Ishikawa (cell line): ENCODE data around the gene MINDY1.

Experiments used
- CEBPB ChIP-seq: IDR thresholded peaks from 2 replicates; pipeline ENCODE4 v1.6.1; 2012
- CREB1 ChIP-seq: IDR thresholded peaks from 2 replicates; pipeline ENCODE4 v1.6.1; 2012; ENCODE audit warnings: low read depth
- EGR1 ChIP-seq: IDR thresholded peaks from 2 replicates; pipeline ENCODE4 v1.6.1; 2012
- EP300 ChIP-seq: IDR thresholded peaks from 2 replicates; pipeline ENCODE4 v1.6.1; 2012; ENCODE audit warnings: borderline replicate concordance
- FOXM1 ChIP-seq: IDR thresholded peaks from 2 replicates; pipeline ENCODE4 v1.6.1; 2012; ENCODE audit warnings: low read depth, borderline replicate concordance
- MAX ChIP-seq: IDR thresholded peaks from 2 replicates; pipeline ENCODE4 v1.6.1; 2012
- NFIC ChIP-seq: IDR thresholded peaks from 2 replicates; pipeline ENCODE4 v1.6.1; 2012
- RAD21 ChIP-seq: IDR thresholded peaks from 2 replicates; pipeline ENCODE4 v1.6.1; 2012; ENCODE audit warnings: low read depth
- REST ChIP-seq: IDR thresholded peaks from 2 replicates; pipeline ENCODE4 v1.6.1; 2012; ENCODE audit warnings: low read depth, mild to moderate bottlenecking
- TAF1 ChIP-seq: IDR thresholded peaks from 2 replicates; pipeline ENCODE4 v1.6.1; 2012; ENCODE audit warnings: low read depth, mild to moderate bottlenecking
- TCF12 ChIP-seq: IDR thresholded peaks from 2 replicates; pipeline ENCODE4 v1.6.1; 2012; ENCODE audit warnings: low read depth
- TEAD4 ChIP-seq: IDR thresholded peaks from 2 replicates; pipeline ENCODE4 v1.6.1; 2012
- YY1 ChIP-seq: IDR thresholded peaks from 2 replicates; pipeline ENCODE4 v1.6.1; 2012; ENCODE audit warnings: low read depth
- ZBTB7A ChIP-seq: IDR thresholded peaks from 2 replicates; pipeline ENCODE4 v1.6.1; 2012; ENCODE audit warnings: low read depth
- TF ChIP-seq, protein P1 (sequence below): IDR thresholded peaks from 2 replicates; pipeline ENCODE4 v1.6.1; 2012

MINDY1 gene

DNA sequence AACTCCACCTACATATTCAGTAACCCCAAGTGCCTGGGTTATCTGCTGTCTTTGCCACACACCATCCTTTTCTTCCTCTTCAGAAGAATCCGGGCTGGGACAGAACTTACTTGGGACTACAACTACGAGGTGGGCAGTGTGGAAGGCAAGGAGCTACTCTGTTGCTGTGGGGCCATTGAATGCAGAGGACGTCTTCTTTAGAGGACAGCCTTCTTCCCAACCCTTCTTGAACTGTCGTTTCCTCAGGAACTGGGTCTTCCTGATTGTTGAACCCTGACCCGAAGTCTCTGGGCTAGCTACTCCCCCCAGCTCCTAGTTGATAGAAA is 42.6 kb downstream of the MINDY1 start:
- TF ChIP-seq CREB1: no peak
- no peak for TF ChIP-seq REST
- no peak for TF ChIP-seq RAD21
- TF ChIP-seq MAX: no peak
- no peak for TF ChIP-seq TAF1
- TF ChIP-seq, protein P1, sequence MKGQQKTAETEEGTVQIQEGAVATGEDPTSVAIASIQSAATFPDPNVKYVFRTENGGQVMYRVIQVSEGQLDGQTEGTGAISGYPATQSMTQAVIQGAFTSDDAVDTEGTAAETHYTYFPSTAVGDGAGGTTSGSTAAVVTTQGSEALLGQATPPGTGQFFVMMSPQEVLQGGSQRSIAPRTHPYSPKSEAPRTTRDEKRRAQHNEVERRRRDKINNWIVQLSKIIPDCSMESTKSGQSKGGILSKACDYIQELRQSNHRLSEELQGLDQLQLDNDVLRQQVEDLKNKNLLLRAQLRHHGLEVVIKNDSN: no peak
- TF ChIP-seq CEBPB: no peak
- TF ChIP-seq EGR1: no peak

DNA sequence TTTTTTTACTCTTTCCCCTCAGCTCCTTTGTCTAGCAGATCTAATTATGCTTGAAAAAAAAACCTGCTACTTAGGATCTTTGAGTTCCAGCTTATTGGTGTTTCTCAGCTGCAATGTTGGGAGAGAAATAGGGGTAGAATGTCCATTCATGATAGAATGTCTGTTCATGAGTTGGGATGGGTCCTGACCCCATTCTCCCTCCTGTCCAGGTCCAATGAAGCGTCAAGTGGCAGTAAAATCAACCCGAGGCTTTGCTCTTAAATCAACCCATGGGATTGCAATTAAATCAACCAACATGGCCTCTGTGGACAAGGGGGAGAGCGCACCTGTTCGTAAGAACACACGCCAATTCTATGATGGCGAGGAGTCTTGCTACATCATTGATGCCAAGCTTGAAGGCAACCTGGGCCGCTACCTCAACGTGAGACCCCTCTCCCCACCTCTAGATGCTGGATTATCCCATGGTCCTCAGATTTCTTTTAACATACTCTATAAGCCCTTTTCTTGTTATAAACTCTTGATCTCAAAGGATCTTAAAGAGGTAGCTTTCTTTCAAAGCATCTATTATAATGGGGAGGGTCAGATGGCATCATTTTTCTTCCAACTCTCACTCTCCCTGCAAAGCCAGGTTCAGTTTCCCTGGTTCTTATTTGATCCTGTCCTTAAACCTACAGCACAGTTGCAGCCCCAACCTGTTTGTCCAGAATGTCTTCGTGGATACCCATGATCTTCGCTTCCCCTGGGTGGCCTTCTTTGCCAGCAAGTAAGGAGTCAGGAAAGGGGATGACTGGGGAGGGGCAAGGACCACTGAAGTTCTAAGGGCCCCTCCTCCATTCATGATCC is 43.2 kb downstream of the MINDY1 start:
- TF ChIP-seq YY1 (no peak), MAX (no peak), CEBPB (no peak), RAD21 (no peak), CREB1 (no peak), EGR1 (no peak), EP300 (no peak), TCF12 (no peak)

- TF ChIP-seq TAF1: no peak
- no peak for TF ChIP-seq TEAD4
- TF ChIP-seq, protein P1: no peak
- TF ChIP-seq MAX: no peak
- TF ChIP-seq EGR1: no peak
- TF ChIP-seq RAD21: no peak
- no peak for TF ChIP-seq REST
Measured at GRCh38 chr1:150961756-150962155, 44.9 kb downstream of the MINDY1 start.

DNA sequence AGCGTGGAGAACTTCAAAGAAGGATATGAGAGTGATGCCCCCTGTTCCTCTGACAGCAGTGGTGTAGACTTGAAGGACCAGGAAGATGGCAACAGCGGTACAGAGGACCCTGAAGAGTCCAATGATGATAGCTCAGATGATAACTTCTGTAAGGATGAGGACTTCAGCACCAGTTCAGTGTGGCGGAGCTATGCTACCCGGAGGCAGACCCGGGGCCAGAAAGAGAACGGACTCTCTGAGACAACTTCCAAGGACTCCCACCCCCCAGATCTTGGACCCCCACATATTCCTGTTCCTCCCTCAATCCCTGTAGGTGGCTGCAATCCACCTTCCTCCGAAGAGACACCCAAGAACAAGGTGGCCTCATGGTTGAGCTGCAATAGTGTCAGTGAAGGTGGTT is 46.1 kb downstream of the MINDY1 start:
- TF ChIP-seq EP300 (no peak), YY1 (no peak), TCF12 (no peak), CEBPB (no peak), MAX (no peak), TEAD4 (no peak), NFIC (no peak), FOXM1 (no peak), CREB1 (no peak), EGR1 (no peak), TAF1 (no peak), RAD21 (no peak), ZBTB7A (no peak), REST (no peak)
- TF ChIP-seq, protein P1: no peak
